HFF-Myc (cell line): ENCODE measurements around the gene L1CAM.

Experiments
- DNase-seq: peaks from one replicate; pipeline ENCODE4 v3.0.0-alpha.2; 2011; ENCODE audit warnings: low read depth; ENCODE audit errors: extremely low read depth
- H3K4me3 ChIP-seq: replicated peaks from 2 replicates; pipeline ENCODE4 v1.5.1; 2011; ENCODE audit warnings: low read depth, mild to moderate bottlenecking, control low read depth, low read length
- CTCF ChIP-seq: IDR thresholded peaks from 2 replicates; pipeline ENCODE4 v1.5.1; 2012; ENCODE audit warnings: mild to moderate bottlenecking, low read depth, low read length, control low read depth; ENCODE audit errors: missing control alignments

L1CAM gene

GRCh38 chrX:153845842-153846241 lies 40.1 kb downstream of the L1CAM start:
- no peak for DNase-seq
- TF ChIP-seq CTCF: no peak
- H3K4me3 ChIP-seq: no peak overlapping the region

GRCh38 chrX:153845195-153845594 lies 40.8 kb downstream of the L1CAM start:
- TF ChIP-seq CTCF: no peak
- DNase-seq: no peak
- H3K4me3 ChIP-seq: no peak overlapping the region

DNA sequence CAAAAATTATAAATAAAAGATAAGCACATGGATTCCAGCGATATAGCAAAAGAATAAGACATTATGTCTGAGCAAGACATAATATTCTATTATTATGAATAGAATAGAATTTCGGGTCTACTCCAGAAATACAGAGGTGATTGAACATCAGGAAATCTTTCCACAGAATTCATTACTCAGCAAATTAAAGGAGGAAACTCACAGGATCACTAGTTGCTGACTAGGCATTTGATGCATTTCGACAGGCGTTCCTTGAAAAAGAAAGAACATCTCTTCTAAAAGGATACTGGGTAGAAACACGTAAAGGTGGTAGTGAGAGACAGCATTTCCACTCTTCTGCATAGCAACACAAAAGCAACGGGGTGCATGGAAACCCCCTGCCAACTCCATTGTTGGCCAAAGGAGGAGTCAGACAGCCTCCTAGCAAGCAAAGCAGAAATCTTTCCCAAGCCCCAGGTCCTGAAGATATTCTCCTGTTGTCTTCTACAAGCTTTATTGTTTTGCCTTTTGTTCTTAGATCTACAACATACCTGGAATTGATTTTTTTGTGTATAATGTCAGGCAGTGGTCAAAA lies 41.4 kb downstream of the L1CAM start:
- DNase-seq: no peak
- no peak for TF ChIP-seq CTCF
- H3K4me3 ChIP-seq: no peak overlapping the region

DNA sequence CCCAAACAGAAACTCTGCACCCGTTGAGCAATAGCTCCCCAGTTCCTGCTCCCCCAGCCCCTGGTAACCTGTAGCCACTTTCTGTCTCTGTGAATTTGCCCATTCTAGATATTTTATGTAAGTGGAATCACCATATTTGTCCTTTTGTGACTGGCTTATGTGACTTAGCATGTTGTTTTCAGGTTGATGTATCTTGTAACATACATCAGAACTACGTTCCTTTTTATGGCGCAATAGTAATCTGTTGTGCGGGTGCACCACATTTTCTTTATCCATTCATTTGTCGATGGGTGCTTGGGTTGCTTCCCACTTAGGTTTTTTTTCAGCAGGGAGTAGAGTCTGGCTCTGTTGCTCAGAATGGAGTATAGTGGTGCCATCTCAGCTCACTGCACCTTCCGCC lies 49.1 kb downstream of the L1CAM start:
- TF ChIP-seq CTCF: no peak
- no peak for DNase-seq
- no peak overlapping the region for H3K4me3 ChIP-seq

- TF ChIP-seq CTCF: no peak
- no peak overlapping the region for H3K4me3 ChIP-seq
- no peak for DNase-seq
Measured at GRCh38 chrX:153832728-153833127, 53.2 kb downstream of the L1CAM start.

- no peak for TF ChIP-seq CTCF
- no peak overlapping the region for H3K4me3 ChIP-seq
- DNase-seq: no peak
Measured at GRCh38 chrX:153831429-153832150, 54.4 kb downstream of the L1CAM start.
